VCaP (cell line): ENCODE data around the gene CDCP2.

Experiments used
- H3K27ac ChIP-seq: fragments of 450-650 bp; 2 replicates; pipeline ENCODE4 v1.5.1; 2017
- TF ChIP-seq, protein P1 (sequence below): fragments of 450-650 bp; conservative IDR thresholded peaks from 2 replicates; pipeline ENCODE4 v1.5.1; 2017; ENCODE audit warnings: mild to moderate bottlenecking, moderate library complexity

CDCP2 gene

DNA sequence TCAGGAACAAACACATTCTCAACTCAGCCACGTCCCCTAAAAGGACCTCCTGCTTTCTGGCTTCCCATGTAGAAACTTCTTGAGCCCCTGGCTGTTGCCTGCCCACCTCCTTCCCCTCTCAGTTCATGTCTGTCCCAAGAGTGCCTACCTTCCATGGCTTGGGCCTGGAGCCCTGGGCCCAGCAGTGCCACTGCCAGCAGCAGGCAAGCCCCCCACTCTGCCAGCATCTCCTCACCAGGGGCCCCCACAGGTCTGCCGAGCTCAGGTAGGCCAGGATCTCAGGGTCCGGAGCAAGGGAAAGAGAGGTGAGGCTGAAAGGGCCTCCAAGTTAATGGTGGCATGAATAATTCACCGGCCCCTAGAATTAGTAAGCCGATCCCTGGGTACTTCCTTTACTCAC is at the start of gene CDCP2:
TSS of gene CDCP2 (minus strand) at position 305 of the 400 bp plus-strand sequence. CDS start at position 227, 78 bp downstream.
- no peak within 1 kb of the TSS for H3K27ac ChIP-seq
- TF ChIP-seq, protein P1, sequence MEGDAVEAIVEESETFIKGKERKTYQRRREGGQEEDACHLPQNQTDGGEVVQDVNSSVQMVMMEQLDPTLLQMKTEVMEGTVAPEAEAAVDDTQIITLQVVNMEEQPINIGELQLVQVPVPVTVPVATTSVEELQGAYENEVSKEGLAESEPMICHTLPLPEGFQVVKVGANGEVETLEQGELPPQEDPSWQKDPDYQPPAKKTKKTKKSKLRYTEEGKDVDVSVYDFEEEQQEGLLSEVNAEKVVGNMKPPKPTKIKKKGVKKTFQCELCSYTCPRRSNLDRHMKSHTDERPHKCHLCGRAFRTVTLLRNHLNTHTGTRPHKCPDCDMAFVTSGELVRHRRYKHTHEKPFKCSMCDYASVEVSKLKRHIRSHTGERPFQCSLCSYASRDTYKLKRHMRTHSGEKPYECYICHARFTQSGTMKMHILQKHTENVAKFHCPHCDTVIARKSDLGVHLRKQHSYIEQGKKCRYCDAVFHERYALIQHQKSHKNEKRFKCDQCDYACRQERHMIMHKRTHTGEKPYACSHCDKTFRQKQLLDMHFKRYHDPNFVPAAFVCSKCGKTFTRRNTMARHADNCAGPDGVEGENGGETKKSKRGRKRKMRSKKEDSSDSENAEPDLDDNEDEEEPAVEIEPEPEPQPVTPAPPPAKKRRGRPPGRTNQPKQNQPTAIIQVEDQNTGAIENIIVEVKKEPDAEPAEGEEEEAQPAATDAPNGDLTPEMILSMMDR, result no peak

DNA sequence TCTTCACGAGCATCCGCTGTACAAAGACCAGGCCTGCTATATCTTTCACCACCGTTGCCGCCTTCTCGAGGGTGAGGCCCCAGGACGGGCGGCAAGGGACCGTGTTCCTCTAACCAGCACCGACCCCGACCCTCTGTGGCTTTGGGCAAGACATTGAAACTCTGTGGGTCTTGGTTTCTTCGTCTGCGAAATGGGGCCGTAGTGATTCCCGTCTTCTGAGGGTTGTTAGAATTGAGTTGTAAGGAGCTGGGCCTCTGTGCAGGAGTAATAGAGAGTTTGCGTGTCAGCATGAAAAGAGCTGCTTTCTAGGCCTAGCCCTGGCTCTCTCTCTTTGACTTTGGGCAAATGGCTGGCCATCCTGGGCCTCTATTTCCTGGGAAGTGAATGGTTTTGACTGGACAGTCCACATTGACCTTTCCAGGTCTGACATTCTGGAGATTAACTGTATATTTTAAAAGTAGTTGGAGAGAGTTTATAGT is 47.8 kb upstream of the CDCP2 start:
- H3K27ac ChIP-seq, result peak overlapping the region; percentile 80
- TF ChIP-seq, protein P1, result no peak

DNA sequence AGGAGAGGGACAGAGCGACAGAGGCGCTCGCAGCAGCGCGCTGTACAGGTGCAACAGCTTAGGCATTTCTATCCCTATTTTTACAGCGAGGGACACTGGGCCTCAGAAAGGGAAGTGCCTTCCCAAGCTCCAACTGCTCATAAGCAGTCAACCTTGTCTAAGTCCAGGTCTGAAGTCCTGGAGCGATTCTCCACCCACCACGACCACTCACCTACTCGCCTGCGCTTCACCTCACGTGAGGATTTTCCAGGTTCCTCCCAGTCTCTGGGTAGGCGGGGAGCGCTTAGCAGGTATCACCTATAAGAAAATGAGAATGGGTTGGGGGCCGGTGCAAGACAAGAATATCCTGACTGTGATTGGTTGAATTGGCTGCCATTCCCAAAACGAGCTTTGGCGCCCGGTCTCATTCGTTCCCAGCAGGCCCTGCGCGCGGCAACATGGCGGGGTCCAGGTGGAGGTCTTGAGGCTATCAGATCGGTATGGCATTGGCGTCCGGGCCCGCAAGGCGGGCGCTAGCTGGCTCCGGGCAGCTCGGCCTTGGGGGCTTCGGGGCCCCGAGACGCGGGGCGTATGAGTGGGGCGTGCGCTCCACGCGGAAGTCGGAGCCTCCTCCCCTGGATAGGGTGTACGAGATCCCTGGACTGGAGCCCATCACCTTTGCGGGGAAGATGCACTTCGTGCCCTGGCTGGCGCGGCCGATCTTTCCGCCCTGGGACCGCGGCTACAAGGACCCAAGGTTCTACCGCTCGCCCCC is 47.1 kb upstream of the CDCP2 start, which contains the start of the genes CYB5RL and MRPL37:
TSS of gene CYB5RL (minus strand) at position 266 of the 754 bp plus-strand sequence. CDS start 4,414 bp downstream, outside the sequence.
TSS of gene MRPL37 (plus strand) at position 403 of the 754 bp plus-strand sequence. CDS start at position 480, 77 bp downstream.
- H3K27ac ChIP-seq, result peak within 1 kb of the TSS; percentile 80
- TF ChIP-seq, protein P1, result no peak

DNA sequence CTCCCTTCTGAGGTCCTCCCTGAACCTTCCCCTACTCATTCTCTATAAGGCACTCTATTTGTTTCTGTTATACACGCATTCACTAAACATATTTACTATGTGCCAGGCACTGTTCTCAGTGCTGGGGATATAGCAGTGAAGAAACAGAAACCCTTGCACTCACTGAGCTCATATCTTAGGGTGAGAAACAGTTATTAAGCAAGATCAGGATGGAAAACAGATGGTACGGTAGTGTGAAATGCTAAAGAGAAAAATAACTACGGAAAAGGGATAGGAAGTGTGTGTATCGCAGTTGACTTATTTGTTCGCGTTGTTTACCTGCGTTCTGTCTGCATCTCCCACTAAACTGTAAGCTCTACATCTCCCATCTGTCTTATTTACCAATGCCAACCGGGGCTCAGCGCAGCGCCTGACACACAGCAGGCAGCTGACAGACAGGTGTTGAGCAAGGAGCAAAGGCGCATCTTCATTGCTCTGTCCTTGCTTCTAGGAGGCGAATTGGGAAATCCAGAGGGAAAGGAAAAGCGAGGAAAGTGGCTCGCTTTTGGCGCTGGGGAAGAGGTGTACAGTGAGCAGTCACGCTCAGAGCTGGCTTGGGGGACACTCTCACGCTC is 46.5 kb upstream of the CDCP2 start:
- H3K27ac ChIP-seq, result peak overlapping the region; percentile 80
- TF ChIP-seq, protein P1, result no peak

DNA sequence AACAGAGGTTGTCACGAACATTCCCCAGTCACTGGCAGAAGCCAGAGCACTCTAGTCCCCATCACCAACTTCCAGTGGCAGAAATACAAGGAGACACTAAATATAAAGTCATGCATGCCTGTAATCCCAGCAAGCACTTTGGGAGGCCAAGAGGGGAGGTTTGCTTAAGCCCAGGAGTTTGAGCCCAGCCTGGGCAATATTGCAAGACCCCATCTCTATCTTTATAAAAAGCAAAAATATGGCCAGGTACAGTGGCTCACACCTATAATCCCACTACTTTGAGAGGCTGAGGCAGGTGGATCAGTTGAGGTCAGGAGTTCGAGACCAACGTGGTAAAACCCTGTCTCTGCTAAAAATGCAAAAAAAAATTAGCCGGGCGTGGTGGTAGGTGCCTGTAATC is 40.7 kb upstream of the CDCP2 start:
- no peak overlapping the region for H3K27ac ChIP-seq
- TF ChIP-seq, protein P1, result no peak

DNA sequence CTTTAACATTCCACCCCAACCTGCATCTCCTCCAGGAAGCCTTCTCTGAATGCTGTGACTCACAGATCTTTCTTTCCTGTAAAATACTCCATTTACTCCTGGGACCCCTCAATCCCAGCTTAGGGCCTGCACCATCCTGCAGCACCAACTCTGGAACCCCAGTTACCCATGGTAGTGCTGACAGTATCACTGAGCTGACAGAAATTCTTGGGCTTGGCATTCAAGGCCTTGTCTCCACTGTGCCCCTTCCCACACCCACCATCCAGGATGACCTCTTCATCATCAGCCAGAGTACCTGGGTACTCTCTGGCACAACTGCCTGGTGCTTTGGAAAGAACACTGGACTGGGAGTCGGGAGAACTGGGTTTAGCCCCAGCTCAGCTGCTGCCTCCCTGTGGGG is 38.7 kb upstream of the CDCP2 start:
- TF ChIP-seq, protein P1, result no peak
- H3K27ac ChIP-seq, result no peak overlapping the region

DNA sequence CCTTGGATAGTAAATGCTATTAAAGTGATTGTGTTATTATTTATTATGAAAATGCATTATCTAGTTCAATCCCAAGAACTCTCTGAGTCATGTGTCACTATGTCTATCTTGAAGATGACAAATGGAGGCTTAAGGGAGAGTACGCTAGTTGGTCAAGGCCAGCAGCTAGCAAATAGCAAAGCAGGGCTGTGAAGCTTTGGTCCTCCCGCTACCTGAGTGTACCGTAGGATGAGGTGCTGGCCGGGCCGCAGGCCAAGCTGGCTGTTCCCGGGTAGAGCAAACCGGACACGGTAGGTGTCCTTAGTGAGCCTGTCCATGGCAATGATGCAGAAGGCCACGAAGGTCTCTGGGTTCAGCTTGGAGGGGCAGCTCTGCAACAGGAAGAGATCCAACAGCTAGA is 37.7 kb upstream of the CDCP2 start:
- TF ChIP-seq, protein P1, result no peak
- H3K27ac ChIP-seq, result no peak overlapping the region
